ENCODE data around the gene P3R3URF. TPM values are rescaled to one million over a fixed set of nuclear protein-coding genes. Genes with fewer than 3 reads are reported as not detected.
A peak's percentile ranks its signal among the peaks of the same experiment; 100 is the strongest.

The P3R3URF gene
- total RNA-seq, 3 donors from 2014 or later: not detected

DNA sequence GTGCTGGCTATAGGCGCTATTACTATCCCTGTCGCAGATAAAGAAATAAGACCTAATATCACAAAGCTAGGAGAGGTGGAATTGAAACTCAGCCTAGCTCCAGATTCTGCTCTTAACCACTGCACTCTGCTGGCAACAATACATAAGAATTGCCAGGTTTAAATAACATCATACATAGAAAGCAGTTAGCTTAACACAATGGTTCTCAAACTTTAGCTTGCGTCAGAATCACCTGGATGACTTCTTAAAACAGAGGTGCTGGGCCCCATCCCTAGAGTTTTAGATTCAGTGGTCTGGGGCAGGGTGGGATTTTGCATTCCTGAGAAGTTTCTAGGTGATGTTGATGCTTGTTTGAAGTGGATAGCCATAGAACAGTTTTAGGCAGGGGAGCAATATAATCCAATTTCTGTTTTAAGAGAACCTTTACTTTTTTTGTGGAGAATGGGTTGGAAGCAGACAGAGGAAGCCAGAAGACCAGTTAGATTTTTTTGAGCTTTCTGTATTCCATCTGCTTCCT is 23.0 kb upstream of the P3R3URF start:
- Histone ChIP-seq H3K27ac (no peak overlapping the region), H3K36me3 (no peaks in the 10 kb centered on the region), H3K4me3 (peak overlapping the region in 2 of 3 donors; percentile 81 to 91), H3K27me3 (no peaks in the 10 kb centered on the region), H3K4me1 (peaks cover 0 to 12% of the 10 kb centered on the region in 2 donors), H3K9me3 (no peaks in the 10 kb centered on the region)
- intact Hi-C loops (cut with DNase I; ENCODE audit: low total_unique reads): no loop called here
- no peak for DNase-seq (ENCODE audit: low spot score in 2 of 2)
- TF ChIP-seq POLR2AphosphoS5 (IDR thresholded peaks at IDR 0.05): no peak
- TF ChIP-seq POLR2A (IDR thresholded peaks at IDR 0.05): no peak
- TF ChIP-seq, protein P1, sequence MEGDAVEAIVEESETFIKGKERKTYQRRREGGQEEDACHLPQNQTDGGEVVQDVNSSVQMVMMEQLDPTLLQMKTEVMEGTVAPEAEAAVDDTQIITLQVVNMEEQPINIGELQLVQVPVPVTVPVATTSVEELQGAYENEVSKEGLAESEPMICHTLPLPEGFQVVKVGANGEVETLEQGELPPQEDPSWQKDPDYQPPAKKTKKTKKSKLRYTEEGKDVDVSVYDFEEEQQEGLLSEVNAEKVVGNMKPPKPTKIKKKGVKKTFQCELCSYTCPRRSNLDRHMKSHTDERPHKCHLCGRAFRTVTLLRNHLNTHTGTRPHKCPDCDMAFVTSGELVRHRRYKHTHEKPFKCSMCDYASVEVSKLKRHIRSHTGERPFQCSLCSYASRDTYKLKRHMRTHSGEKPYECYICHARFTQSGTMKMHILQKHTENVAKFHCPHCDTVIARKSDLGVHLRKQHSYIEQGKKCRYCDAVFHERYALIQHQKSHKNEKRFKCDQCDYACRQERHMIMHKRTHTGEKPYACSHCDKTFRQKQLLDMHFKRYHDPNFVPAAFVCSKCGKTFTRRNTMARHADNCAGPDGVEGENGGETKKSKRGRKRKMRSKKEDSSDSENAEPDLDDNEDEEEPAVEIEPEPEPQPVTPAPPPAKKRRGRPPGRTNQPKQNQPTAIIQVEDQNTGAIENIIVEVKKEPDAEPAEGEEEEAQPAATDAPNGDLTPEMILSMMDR (IDR thresholded peaks at IDR 0.05): no peak

DNA sequence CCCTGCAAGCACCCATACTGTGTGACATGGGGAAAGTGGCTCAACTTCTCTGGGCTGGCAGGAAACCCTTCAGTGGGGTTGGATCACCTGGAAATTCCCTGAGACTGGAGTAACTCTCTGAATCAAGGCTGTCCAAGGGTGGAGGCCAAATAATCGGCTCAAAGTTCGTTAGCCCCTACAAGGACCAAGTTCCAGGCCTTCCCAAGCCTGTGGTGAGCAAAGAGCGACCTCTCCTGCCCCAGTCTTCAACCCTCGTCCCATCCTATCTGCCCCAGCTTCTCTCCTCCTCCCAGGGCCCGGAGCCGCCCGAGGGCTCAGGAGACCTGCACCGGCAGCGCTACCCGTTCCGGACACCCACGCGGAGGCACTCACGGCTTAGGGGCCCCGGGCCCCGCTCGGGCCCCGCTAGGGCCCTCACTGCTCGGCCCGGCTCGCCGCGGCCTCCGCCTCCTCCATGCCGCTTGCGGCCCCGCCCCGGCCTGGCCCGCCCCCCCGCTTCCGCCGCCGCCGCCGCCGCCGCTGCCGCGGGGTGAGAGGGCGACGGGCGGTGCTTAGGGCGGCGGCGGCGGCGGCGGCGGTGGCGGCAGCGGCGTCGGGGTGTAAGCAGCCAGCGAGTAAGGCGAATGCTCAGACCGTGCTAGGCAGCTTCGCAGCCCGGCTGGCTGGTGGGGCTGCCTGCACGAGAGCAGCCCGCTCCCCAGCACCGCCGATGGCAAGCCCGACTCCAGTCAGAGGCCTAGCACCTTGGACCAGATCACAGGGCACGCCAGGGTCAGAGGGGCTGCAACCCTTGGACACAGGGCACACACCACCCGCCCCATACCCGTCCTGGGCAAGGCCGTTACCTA is 21.9 kb upstream of the P3R3URF start, which contains the start of gene POMGNT1:
POMGNT1 (minus strand) TSS at position 471 of the 848 bp plus-strand sequence. CDS start 613 bp downstream, outside the sequence.
- no peak for DNase-seq (ENCODE audit: low spot score in 2 of 2)
- intact Hi-C loops (cut with DNase I; ENCODE audit: low total_unique reads): no loop called here
- Histone ChIP-seq H3K4me3 (peak within 1 kb of the TSS; percentile 74 to 91 (median 81)), H3K9me3 (no peaks in the 10 kb centered on the region), H3K36me3 (no peaks in the 10 kb centered on the region), H3K4me1 (peaks cover 0 to 12% of the 10 kb centered on the region in 2 donors), H3K27ac (peak within 1 kb of the TSS; percentile 76 to 78), H3K27me3 (no peaks in the 10 kb centered on the region)
- TF ChIP-seq POLR2A (IDR thresholded peaks at IDR 0.05) (no peak), POLR2AphosphoS5 (IDR thresholded peaks at IDR 0.05) (no peak)
- TF ChIP-seq, protein P1 (IDR thresholded peaks at IDR 0.05): no peak

DNA sequence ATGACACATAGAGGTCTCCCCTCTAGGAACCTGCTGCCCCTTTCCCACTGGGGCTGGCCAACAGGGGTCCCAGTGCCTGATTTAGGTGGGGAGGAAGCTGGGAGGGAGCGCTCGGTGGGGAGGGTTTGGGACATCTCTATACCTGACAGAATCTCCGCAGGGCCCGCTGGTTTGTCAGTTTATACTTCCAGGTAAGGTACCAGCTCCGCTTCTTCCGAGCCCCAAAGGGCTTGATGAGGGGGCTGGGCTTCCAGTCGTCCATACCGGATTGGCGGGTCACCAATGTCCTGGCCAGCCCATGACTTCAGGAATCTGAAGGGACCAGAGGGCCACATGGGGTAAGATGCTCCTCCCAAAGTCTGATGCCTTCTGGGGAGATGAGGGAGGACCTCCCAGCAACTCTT is 21.3 kb upstream of the P3R3URF start:
- Histone ChIP-seq H3K4me3 (peak overlapping the region; percentile 74 to 91 (median 81)), H3K27ac (peak overlapping the region; percentile 71 to 78), H3K36me3 (no peaks in the 10 kb centered on the region), H3K9me3 (no peaks in the 10 kb centered on the region), H3K27me3 (no peaks in the 10 kb centered on the region), H3K4me1 (peaks cover 0 to 12% of the 10 kb centered on the region in 2 donors)
- intact Hi-C loops (cut with DNase I; ENCODE audit: low total_unique reads): no loop called here
- no peak for DNase-seq (ENCODE audit: low spot score in 2 of 2)
- TF ChIP-seq, protein P1 (IDR thresholded peaks at IDR 0.05): no peak
- no peak for TF ChIP-seq POLR2AphosphoS5 (IDR thresholded peaks at IDR 0.05)
- no peak for TF ChIP-seq POLR2A (IDR thresholded peaks at IDR 0.05)

DNA sequence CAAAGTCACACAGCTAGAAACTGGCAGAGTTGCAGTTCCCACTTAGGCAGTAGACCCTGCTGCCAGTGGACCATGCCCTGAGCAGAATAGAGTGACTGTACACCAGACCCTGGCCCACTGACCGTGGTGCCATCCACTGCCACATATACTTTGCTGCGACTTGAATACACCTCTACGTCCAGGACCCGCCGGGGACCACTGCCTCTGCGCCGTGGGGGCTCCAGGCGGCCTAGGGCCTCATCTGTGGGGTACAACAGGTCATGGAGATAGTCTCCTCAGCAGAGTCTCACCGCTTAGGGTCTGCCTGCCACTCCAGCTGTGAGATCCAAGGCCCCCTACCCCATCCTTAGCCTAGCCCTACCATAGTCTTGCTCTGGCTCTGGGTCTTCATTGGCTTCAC is 20.3 kb upstream of the P3R3URF start:
- Histone ChIP-seq H3K4me3 (no peak overlapping the region), H3K9me3 (no peaks in the 10 kb centered on the region), H3K27me3 (no peaks in the 10 kb centered on the region), H3K36me3 (no peaks in the 10 kb centered on the region), H3K4me1 (peaks cover 0 to 12% of the 10 kb centered on the region in 2 donors), H3K27ac (no peak overlapping the region)
- TF ChIP-seq POLR2AphosphoS5 (IDR thresholded peaks at IDR 0.05): no peak
- TF ChIP-seq, protein P1 (IDR thresholded peaks at IDR 0.05): no peak
- TF ChIP-seq POLR2A (IDR thresholded peaks at IDR 0.05): no peak
- no peak for DNase-seq (ENCODE audit: low spot score in 2 of 2)
- intact Hi-C loops (cut with DNase I; ENCODE audit: low total_unique reads): no loop called here

DNA sequence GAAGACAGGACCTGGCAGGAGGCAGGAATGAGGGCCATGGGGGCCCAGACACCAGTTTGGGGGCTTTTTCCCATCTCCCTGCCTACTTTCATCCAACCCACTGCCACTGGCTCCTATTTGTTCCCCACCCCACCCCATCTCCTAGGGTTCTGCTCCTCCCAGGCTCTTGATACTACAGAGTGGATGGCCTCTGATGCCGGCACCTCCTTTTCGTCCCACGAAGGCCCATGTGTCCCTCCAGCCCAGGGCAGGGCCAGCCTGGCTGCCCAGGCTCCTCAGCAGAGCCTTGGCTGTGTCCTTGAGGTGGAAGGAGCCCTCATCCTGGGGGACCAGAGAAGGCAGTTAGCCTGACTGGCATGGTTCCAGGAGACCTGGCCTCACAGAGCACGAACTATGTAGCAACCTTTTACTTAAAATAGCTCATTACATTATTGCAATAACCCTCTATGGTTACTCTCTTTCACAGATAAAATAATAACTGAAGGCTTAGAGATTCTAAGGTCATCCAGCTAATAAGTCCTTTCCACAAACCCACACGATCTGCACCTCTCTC is 18.4 kb upstream of the P3R3URF start:
- TF ChIP-seq, protein P1 (IDR thresholded peaks at IDR 0.05): no peak
- TF ChIP-seq POLR2AphosphoS5 (IDR thresholded peaks at IDR 0.05): no peak
- no peak for TF ChIP-seq POLR2A (IDR thresholded peaks at IDR 0.05)

More for the DNA sequence above, 18.4 kb upstream of the P3R3URF start:
- H3K4me1 ChIP-seq: peaks cover 0 to 12% of the 10 kb centered on the region in 2 donors
- intact Hi-C loops (cut with DNase I; ENCODE audit: low total_unique reads): no loop called here
- H3K9me3 ChIP-seq: no peaks in the 10 kb centered on the region
- no peak overlapping the region for H3K27ac ChIP-seq
- no peaks in the 10 kb centered on the region for H3K36me3 ChIP-seq
- H3K4me3 ChIP-seq: no peak overlapping the region
- no peaks in the 10 kb centered on the region for H3K27me3 ChIP-seq
- no peak for DNase-seq (ENCODE audit: low spot score in 2 of 2)
